Neural cell (in vitro differentiated cells): ENCODE data around the gene IL4I1. TPM values are rescaled to one million over a fixed set of nuclear protein-coding genes. Genes with fewer than 3 reads are reported as not detected.

Experiments used
- H2AFZ ChIP-seq: fragments of 200-600, 300-800 bp; sonication (generic), shearing (Covaris generic); 2 replicates; pipeline ENCODE4 v1.6.0; 2014; ENCODE audit warnings: low read depth, mild to moderate bottlenecking, antibody characterized with exemption, low read length, moderate library complexity
- H3F3A ChIP-seq: fragments of 200-600 bp; shearing (Covaris generic); 2 replicates; pipeline ENCODE4 v1.6.1; 2016; ENCODE audit warnings: mild to moderate bottlenecking, moderate library complexity, mixed read lengths, antibody characterized with exemption, low read length; ENCODE audit not compliant: insufficient read depth, poor library complexity, severe bottlenecking
- H3K27ac ChIP-seq: fragments of 200-600, 300-800 bp; sonication (generic), shearing (Covaris generic); 2 replicates; pipeline ENCODE4 v1.5.1; 2014; ENCODE audit warnings: mild to moderate bottlenecking, low read length, moderate library complexity
- H3K27me3 ChIP-seq: fragments of 300-800, 200-600 bp; sonication (generic), shearing (Covaris generic); 2 replicates; pipeline ENCODE4 v1.6.0; 2014; ENCODE audit warnings: mild to moderate bottlenecking, low read depth, low read length, moderate library complexity; ENCODE audit not compliant: insufficient read depth
- H3K36me3 ChIP-seq: fragments of 300-800, 200-600 bp; sonication (generic), shearing (Covaris generic); 2 replicates; pipeline ENCODE4 v1.5.1; 2014; ENCODE audit warnings: mild to moderate bottlenecking, antibody characterized with exemption, low read length, moderate library complexity; ENCODE audit not compliant: insufficient read depth
- H3K4me2 ChIP-seq: fragments of 300-800, 200-600 bp; sonication (generic), shearing (Covaris generic); 2 replicates; pipeline ENCODE4 v1.6.0; 2014; ENCODE audit warnings: mild to moderate bottlenecking, low read length
- H3K4me3 ChIP-seq: fragments of 300-800, 200-600 bp; sonication (generic), shearing (Covaris generic); 2 replicates; pipeline ENCODE4 v1.5.1; 2014; ENCODE audit warnings: mild to moderate bottlenecking, low read length, moderate library complexity
- H3K79me2 ChIP-seq: fragments of 200-600 bp; shearing (Covaris generic); replicated peaks from 2 replicates; pipeline ENCODE4 v1.6.0; 2014; ENCODE audit warnings: mild to moderate bottlenecking, low read length, moderate library complexity; ENCODE audit not compliant: insufficient read depth
- H3K9ac ChIP-seq: fragments of 300-800, 200-600 bp; sonication (generic), shearing (Covaris generic); 2 replicates; pipeline ENCODE4 v1.6.1; 2016; ENCODE audit warnings: mild to moderate bottlenecking, low read length, mixed read lengths
- H3K9me2 ChIP-seq: fragments of 200-600 bp; shearing (Covaris generic); 2 replicates; pipeline ENCODE4 v1.6.1; 2016; ENCODE audit warnings: mild to moderate bottlenecking, low read length, mixed read lengths; ENCODE audit not compliant: insufficient read depth
- H3K9me3 ChIP-seq: fragments of 200-600, 300-800 bp; sonication (generic), shearing (Covaris generic); 2 replicates; pipeline ENCODE4 v1.6.1; 2016; ENCODE audit warnings: mild to moderate bottlenecking, mixed run types, low read length, moderate library complexity, mixed read lengths
- H4K20me1 ChIP-seq: fragments of 200-600 bp; shearing (Covaris generic); 2 replicates; pipeline ENCODE4 v1.6.1; 2016; ENCODE audit warnings: mild to moderate bottlenecking, mixed run types; ENCODE audit not compliant: insufficient read depth
- CTCF ChIP-seq: fragments of 450-650 bp; IDR thresholded peaks from 2 replicates; pipeline ENCODE4 v1.5.1; 2014; ENCODE audit warnings: antibody characterized with exemption, mild to moderate bottlenecking, moderate library complexity; ENCODE audit not compliant: poor library complexity, severe bottlenecking
- EP300 ChIP-seq: fragments of 450-650 bp; conservative IDR thresholded peaks from 2 replicates; pipeline ENCODE4 v1.6.1; 2014; ENCODE audit warnings: antibody characterized with exemption, mild to moderate bottlenecking, moderate library complexity; ENCODE audit not compliant: poor library complexity, severe bottlenecking
- EZH2 ChIP-seq: fragments of 200-600, 300-800 bp; shearing (Covaris generic), sonication (generic); IDR thresholded peaks from 2 replicates; pipeline ENCODE4 v1.6.1; 2014; ENCODE audit warnings: antibody characterized with exemption, low read length, borderline replicate concordance, mild to moderate bottlenecking; ENCODE audit not compliant: insufficient read depth, poor library complexity, severe bottlenecking
- MXI1 ChIP-seq: fragments of 450-650 bp; conservative IDR thresholded peaks from 2 replicates; pipeline ENCODE4 v1.6.1; 2014; ENCODE audit warnings: antibody characterized with exemption, mild to moderate bottlenecking; ENCODE audit not compliant: poor library complexity, severe bottlenecking
- POLR2AphosphoS5 ChIP-seq: IDR thresholded peaks from 2 replicates; pipeline ENCODE4 v1.6.1; 2012
- RAD21 ChIP-seq: fragments of 450-650 bp; conservative IDR thresholded peaks from 2 replicates; pipeline ENCODE4 v1.6.1; 2014; ENCODE audit warnings: antibody characterized with exemption, mild to moderate bottlenecking, moderate library complexity
- REST ChIP-seq: IDR thresholded peaks from 2 replicates; pipeline ENCODE4 v1.6.1; 2012; ENCODE audit warnings: borderline replicate concordance
- SMC3 ChIP-seq: fragments of 450-650 bp; conservative IDR thresholded peaks from 2 replicates; pipeline ENCODE4 v1.6.1; 2014; ENCODE audit warnings: antibody characterized with exemption, mild to moderate bottlenecking, moderate library complexity; ENCODE audit not compliant: poor library complexity
- TAF1 ChIP-seq: IDR thresholded peaks from 2 replicates; pipeline ENCODE4 v1.6.1; 2012; ENCODE audit warnings: low read depth
- polyA plus RNA-seq: library from polyadenylated mRNA; depleted of rRNA; stranded (reverse); fragments of >200 nt; gene quantifications from 2 replicates; pipeline ENCODE4 v1.2.3, GENCODE V29; 2014

The IL4I1 gene
- polyA plus RNA-seq, 1 donor from 2014 or later = not detected

GRCh38 chr19:49884109-49884508, 12.6 kb downstream of the IL4I1 start:
- Histone ChIP-seq H3K4me3 (no peak overlapping the region), H3K27me3 (no peaks in the 10 kb centered on the region), H3K27ac (no peak overlapping the region), H4K20me1 (no peaks in the 10 kb centered on the region), H3K9me3 (peaks cover 6% of the 10 kb centered on the region), H3F3A (no peaks in the 10 kb centered on the region), H3K36me3 (peaks cover 9% of the 10 kb centered on the region), H3K9me2 (no peaks in the 10 kb centered on the region), H3K9ac (no peak overlapping the region), H2AFZ (no peak overlapping the region), H3K79me2 (no peaks in the 10 kb centered on the region), H3K4me2 (no peak overlapping the region)
- TF ChIP-seq EZH2 = no peak
- TF ChIP-seq EP300 = no peak
- TF ChIP-seq MXI1 = no peak
- TF ChIP-seq REST = no peak
- no peak for TF ChIP-seq TAF1
- TF ChIP-seq SMC3 = no peak
- TF ChIP-seq CTCF = no peak
- TF ChIP-seq POLR2AphosphoS5 = no peak
- TF ChIP-seq RAD21 = no peak

DNA sequence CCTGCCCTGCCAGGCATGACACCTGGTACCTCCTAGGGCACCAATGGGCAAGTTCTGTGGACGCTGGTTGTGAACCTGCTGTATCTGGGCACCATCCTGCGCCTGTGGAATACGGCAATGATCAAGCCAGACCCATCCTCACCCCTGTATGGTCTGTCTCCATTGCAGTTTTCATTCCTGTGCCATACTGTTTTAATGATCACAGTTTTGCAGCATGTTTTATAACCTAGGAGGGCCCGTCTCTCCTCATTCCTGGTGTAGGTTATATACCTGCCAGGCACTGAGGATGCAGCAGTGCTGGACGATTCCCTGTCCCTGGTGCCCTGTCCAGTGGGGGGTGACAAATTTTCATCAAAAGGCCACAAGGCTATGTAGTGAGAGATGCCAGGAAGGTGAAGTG, 13.6 kb downstream of the IL4I1 start:
- no peak overlapping the region for H3K4me3 ChIP-seq
- no peaks in the 10 kb centered on the region for H3K79me2 ChIP-seq
- H2AFZ ChIP-seq = no peak overlapping the region
- no peaks in the 10 kb centered on the region for H4K20me1 ChIP-seq
- peaks cover 6% of the 10 kb centered on the region for H3K9me3 ChIP-seq
- H3K4me2 ChIP-seq = no peak overlapping the region
- H3F3A ChIP-seq = no peaks in the 10 kb centered on the region
- H3K9ac ChIP-seq = no peak overlapping the region
- no peaks in the 10 kb centered on the region for H3K9me2 ChIP-seq
- peaks cover 9% of the 10 kb centered on the region for H3K36me3 ChIP-seq
- TF ChIP-seq EZH2 = no peak
- no peak for TF ChIP-seq SMC3
- H3K27me3 ChIP-seq = no peaks in the 10 kb centered on the region
- no peak overlapping the region for H3K27ac ChIP-seq

DNA sequence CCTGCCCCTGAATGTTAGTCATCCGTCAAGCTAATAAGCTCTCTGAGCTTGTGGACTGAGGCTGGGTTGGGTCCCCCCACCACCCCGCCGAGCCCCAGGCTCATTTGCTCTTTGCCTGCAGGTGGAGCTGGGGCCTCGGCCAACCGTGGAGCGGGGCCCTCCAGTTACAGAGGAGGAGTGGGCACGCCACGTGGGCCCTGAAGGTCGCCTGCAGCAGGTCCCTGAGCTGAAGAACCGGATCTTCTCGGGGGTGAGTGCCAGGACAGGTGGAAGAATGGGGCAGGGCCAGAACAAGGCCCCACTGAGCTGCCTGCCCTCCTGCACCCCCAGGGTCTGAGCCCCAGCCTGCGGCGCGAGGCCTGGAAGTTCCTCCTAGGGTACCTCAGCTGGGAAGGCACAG, 14.0 kb downstream of the IL4I1 start:
- H3K27ac ChIP-seq = no peak overlapping the region
- H3K79me2 ChIP-seq = no peaks in the 10 kb centered on the region
- H3K9ac ChIP-seq = no peak overlapping the region
- H3F3A ChIP-seq = no peaks in the 10 kb centered on the region
- no peaks in the 10 kb centered on the region for H3K27me3 ChIP-seq
- peaks cover 9% of the 10 kb centered on the region for H3K36me3 ChIP-seq
- H4K20me1 ChIP-seq = no peaks in the 10 kb centered on the region
- peaks cover 6% of the 10 kb centered on the region for H3K9me3 ChIP-seq
- no peak overlapping the region for H2AFZ ChIP-seq
- H3K4me2 ChIP-seq = no peak overlapping the region
- H3K9me2 ChIP-seq = no peaks in the 10 kb centered on the region
- no peak overlapping the region for H3K4me3 ChIP-seq
- TF ChIP-seq TAF1 (no peak), EZH2 (no peak), RAD21 (no peak), SMC3 (no peak), REST (no peak), POLR2AphosphoS5 (no peak), EP300 (no peak), CTCF (no peak), MXI1 (no peak)
